Cerebellar nuclear complex (tissue), 1 donor: Measurements from ENCODE around the gene GJA3.

ENCODE experiments used
- DNase-seq, 2 experiments: peaks; one replicate each; lab custom pipeline; 2025; lab: John Stamatoyannopoulos, UW

The GJA3 gene

DNA sequence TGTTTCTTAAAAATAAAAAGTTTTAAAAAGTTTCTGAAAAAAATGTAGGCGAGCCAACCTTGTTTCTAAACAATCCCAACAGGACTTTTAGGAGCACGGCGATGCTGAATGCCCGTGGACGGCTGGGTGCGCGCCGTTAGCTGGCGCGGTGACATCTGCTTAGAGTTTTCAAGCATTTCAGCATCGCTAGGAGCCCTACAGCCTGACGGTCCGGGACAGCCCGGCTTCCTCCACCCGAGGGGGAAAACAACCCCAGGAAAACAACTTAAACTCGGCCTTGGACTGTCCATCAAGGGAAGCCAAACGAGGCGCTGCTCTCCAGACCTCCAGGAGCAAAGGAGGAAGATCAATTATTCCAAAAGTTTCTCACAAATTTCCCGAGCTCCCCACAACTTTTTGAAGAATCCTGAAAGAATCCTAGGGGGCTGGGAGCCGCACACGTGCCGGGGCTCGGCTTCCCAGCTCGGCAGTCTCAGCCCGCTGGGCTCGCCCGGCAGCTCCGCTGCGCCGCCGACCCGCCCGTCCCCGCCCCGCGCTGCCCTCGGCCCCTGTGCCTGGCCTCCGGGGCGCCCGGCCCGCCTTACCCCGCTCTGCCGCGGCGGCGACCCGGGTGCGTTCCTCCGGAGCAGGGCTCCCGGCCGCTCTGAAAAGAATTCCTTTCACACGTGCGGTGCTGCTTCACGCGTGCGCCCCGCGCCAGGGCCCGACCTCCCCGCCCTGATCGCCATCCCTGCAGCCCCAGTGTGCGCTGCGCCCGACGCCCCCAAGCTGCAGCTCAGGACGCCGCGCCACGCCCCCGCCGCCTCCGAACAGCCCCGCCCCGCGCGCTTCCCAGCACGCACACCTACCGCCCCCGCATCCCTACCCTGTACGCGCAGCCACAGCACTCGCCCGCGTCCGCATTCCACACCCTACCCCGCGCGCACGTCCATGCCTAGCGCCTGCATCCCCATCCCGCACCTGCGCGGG is at the start of gene GJA3:
Gene GJA3 (minus strand): TSS at position 747 of the 969 bp plus-strand sequence. CDS start 17,764 bp downstream, outside the sequence.
- DNase-seq: no peak

- DNase-seq: no peak
Measured at GRCh38 chr13:20209948-20210347, 49.1 kb upstream of the GJA3 start.

- no peak for DNase-seq
Measured at GRCh38 chr13:20206698-20207235, 45.9 kb upstream of the GJA3 start.

- DNase-seq: no peak
Measured at GRCh38 chr13:20206065-20206697, 45.3 kb upstream of the GJA3 start.

- DNase-seq: no peak
Measured at GRCh38 chr13:20198781-20199180, 37.9 kb upstream of the GJA3 start.

- DNase-seq: no peak
Measured at GRCh38 chr13:20197361-20197834, 36.5 kb upstream of the GJA3 start.

- no peak for DNase-seq
Measured at GRCh38 chr13:20195801-20196200, 34.9 kb upstream of the GJA3 start.

DNA sequence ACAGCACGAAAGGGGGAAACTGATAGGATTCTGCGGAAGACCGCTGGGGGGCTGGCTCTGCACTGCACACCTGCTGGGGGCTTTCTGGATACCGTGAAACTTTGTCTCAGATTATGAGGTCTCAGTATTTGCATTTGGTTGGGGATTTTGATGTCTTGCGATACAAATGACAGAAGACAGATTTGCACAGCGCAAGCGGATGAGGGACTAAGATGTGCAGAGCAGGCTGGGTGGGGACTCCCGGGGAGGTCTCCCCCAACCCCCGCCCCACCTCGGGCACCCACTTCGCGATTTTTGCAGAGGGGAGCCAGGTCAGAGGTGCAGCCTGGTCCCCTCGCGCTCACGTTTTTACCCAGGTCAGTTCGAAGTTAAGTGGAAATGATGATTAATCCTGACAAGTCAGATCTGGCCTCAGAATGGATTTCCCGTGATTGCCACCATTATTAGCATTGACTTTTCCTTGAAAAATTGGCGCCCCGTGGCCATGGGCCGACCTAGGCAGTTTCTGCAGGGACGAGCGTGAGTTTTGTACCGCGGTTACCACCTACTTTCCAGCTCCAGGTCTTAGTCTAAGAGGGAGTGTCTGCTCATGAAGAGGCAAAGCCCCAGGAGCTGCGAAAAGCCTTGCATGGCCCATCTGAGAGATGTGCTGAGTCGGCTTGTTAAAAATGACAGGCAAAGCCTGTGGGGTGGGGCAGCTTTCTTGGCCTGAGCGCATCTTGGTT is 33.2 kb upstream of the GJA3 start:
- no peak for DNase-seq

DNA sequence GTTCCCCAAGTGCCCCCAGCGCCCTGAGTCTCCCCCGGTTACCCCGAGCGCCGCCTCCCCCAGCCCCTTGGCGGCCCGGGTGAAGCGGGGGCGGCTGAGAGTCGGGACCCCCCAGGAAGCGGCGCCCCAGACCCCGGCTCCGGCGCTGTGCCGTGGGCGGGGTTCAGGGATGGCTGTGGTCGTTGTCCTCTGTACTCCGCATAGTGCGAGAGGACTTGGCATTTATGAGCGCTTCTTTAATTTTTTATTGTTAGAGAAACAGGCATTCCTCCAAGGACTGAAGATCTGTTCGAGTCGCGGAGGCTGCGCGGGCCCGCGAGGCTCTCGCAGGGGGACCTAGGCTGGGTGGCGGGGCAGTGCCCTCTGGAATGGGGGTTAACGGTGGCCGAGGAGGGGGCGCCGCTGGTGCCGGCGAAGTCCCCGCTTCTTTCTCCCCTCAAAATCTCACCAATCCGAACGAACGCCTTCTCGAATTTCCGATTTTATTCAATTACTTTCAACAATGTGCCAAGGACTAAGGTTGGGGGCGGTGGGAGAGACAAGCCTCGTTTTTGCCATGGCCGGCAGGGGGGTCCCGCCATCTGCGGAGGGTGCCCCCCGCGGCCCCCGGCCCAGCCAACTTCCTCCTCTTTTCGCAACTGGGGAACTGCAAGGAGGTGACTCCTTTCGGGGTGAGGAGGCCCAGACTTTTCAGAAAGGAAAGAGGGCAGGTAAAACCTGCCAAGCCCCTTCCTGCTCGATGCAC is 32.5 kb upstream of the GJA3 start:
- no peak for DNase-seq

- DNase-seq: no peak
Measured at GRCh38 chr13:20192836-20193161, 31.9 kb upstream of the GJA3 start, which contains the start of gene GJB2. TSS of gene GJB2 (minus strand) at chr13:20192938. CDS start at chr13:20189581, 3,357 bp downstream.

DNA sequence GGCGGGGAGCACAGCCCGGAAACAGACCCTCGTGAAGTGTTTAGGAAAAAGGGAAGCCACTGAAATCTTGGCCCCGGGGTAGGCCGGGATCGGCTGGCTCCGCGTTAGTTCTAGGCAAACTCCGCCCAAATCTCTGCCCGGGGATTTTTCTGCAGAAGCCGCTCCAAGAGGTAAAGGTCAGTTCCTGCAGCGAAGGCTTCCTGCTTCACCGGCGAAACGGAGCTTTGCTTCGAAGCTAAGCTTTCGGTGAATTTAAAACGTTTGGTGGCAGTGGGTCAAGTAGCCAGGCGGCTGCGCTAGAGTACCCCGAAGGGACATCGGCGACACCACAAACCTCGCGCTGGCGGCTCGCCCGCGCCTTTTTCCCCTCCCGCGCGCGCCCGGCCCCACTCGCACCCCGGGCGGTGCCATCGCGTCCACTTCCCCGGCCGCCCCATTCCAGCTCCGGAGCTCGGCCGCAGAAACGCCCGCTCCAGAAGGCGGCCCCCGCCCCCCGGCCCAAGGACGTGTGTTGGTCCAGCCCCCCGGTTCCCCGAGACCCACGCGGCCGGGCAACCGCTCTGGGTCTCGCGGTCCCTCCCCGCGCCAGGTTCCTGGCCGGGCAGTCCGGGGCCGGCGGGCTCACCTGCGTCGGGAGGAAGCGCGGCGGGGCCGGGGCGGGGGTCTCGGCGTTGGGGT is 31.4 kb upstream of the GJA3 start:
- DNase-seq: no peak

- DNase-seq: no peak
Measured at GRCh38 chr13:20191311-20192157, 30.7 kb upstream of the GJA3 start.

GRCh38 chr13:20190481-20191310 is 29.8 kb upstream of the GJA3 start:
- no peak for DNase-seq

- DNase-seq: no peak
Measured at GRCh38 chr13:20190076-20190475, 29.2 kb upstream of the GJA3 start.

- no peak for DNase-seq
Measured at GRCh38 chr13:20188667-20189553, 28.1 kb upstream of the GJA3 start.

- DNase-seq: no peak
Measured at GRCh38 chr13:20186771-20187170, 25.9 kb upstream of the GJA3 start.

DNA sequence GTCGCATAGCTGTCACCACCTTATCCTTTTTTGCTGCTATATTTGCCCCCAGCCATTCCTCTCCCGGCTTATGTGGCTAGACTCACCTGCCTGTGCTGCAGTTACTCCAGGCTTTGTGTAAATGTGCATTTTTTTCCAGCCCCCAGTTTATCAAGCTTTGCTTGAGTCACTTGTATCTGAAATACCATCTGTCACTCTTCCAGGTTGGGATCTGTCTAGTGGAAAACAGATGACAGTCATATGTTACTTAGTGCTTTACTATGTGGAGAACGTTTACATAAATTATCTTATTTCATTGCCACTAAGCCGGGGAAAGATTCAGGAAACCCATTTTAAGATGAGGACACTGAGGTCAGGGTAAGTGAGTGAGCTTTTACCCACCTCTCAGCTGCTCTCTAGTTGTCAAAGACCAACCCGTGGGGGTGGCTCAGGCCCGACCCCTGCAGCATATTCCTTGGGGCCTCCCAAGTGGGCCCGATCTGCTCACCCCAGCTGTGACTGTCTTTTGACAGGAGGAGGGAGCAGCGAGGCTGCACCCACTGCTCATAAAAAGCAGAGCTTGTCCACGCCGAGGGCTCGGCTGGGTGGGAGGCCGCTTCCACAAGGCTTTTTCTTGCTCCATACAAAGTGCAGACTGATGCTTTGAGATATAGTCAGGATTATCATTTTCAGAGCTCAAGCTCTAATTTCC is 24.7 kb upstream of the GJA3 start:
- DNase-seq: no peak
